Panc1 (cell line): Measurements from ENCODE around the gene MARCHF3. TPM values are rescaled to one million over a fixed set of nuclear protein-coding genes. Genes with fewer than 3 reads are reported as not detected.
A peak's percentile ranks its signal among the peaks of the same experiment; 100 is the strongest.

Source experiments
- ATAC-seq: fragments of 200-7000 bp; cut with Tn5 transposase; 2 replicates; pipeline ENCODE4 v1.9.1; 2020; ENCODE audit warnings: mild to moderate bottlenecking, moderate library complexity
- BruUV-seq: library from RNA; stranded (reverse); fragments of 400-500 nt; replicated peaks from 2 replicates; lab custom pipeline; 2021; lab: Mats Ljungman, UMichigan
- CTCF ChIA-PET: fragments of 300-600 bp; sonication (Branson Sonifier 250); formaldehyde crosslinking; loops from one replicate; lab custom pipeline; 2022; ENCODE audit warnings: antibody characterized with exemption; lab: Charles Lee
- POLR2A ChIA-PET: fragments of 300-600 bp; sonication (Branson Sonifier 250); formaldehyde crosslinking; loops from one replicate; lab custom pipeline; 2022; ENCODE audit warnings: antibody characterized with exemption; lab: Charles Lee
- DNase-seq: peaks from one replicate; pipeline ENCODE4 v3.0.0-alpha.2; 2010; ENCODE audit warnings: low read depth, low spot score
- H3K27ac ChIP-seq: 2 replicates; pipeline ENCODE4 v1.5.1; 2011; ENCODE audit warnings: mild to moderate bottlenecking, low read length, inconsistent platforms
- H3K27me3 ChIP-seq: fragments of 200-500 bp; sonication (Bioruptor generic); 2 replicates; pipeline ENCODE4 v1.6.0; 2014; ENCODE audit warnings: low read length, inconsistent platforms; ENCODE audit not compliant: control insufficient read depth, insufficient read depth
- H3K36me3 ChIP-seq: fragments of 200-500 bp; sonication (Bioruptor generic); 2 replicates; pipeline ENCODE4 v1.5.1; 2014; ENCODE audit warnings: inconsistent platforms, mild to moderate bottlenecking, low read length, moderate library complexity; ENCODE audit not compliant: control insufficient read depth, insufficient read depth
- H3K4me1 ChIP-seq: 2 replicates; pipeline ENCODE4 v1.5.1; 2011; ENCODE audit warnings: inconsistent platforms, mild to moderate bottlenecking, low read length, moderate library complexity; ENCODE audit not compliant: control insufficient read depth, insufficient read depth
- H3K4me3 ChIP-seq, 2 experiments: 2 replicates each; pipeline ENCODE4 v1.5.1; 2011 to 2012; ENCODE audit warnings: low read depth in 2 of 2, low read length in 2 of 2, mild to moderate bottlenecking in 2 of 2, inconsistent platforms in 1 of 2, moderate library complexity in 1 of 2
- H3K9me3 ChIP-seq: fragments of 200-500 bp; sonication (Bioruptor generic); 2 replicates; pipeline ENCODE4 v1.5.1; 2014; ENCODE audit warnings: low read depth, mild to moderate bottlenecking, inconsistent platforms, low read length, moderate library complexity; ENCODE audit not compliant: control insufficient read depth, insufficient read depth
- POLR2AphosphoS5 ChIP-seq: IDR thresholded peaks from 2 replicates; pipeline ENCODE4 v1.6.1; 2012; ENCODE audit warnings: mild to moderate bottlenecking, low read depth, low read length, moderate library complexity
- SIN3A ChIP-seq: IDR thresholded peaks from 2 replicates; pipeline ENCODE4 v1.6.1; 2012; ENCODE audit warnings: low read depth, mild to moderate bottlenecking, low read length, moderate library complexity, borderline replicate concordance; ENCODE audit not compliant: insufficient read depth
- TCF7L2 ChIP-seq: IDR thresholded peaks from 2 replicates; pipeline ENCODE4 v1.6.1; 2011; ENCODE audit warnings: mild to moderate bottlenecking, low read depth, low read length, inconsistent platforms
- in situ Hi-C: cut with HindIII; loops from 2 replicates; pipeline ENCODE4 v1.10.0; 2016; ENCODE audit warnings: low sequenced_read_pairs, low pct_unique_long_range_greater_than_20kb
- intact Hi-C: fragments of 100-400 bp; cut with micrococcal nuclease; formaldehyde crosslinking; loops from one replicate; pipeline ENCODE4 v1.10.0; 2022; ENCODE audit not compliant: unreplicated experiment
- total RNA-seq: library from RNA; stranded (reverse); gene quantifications from one replicate; pipeline ENCODE4 v1.2.1, GENCODE V29; 2021; ENCODE audit not compliant: unreplicated experiment
- TF ChIP-seq, protein P1 (sequence below), 2 experiments: IDR thresholded peaks; 2 replicates each; pipeline ENCODE4 v1.6.1; 2011 to 2012; ENCODE audit warnings: low read depth in 2 of 2, control low read depth in 1 of 2, low read length in 1 of 2, mild to moderate bottlenecking in 1 of 2, moderate library complexity in 1 of 2; ENCODE audit not compliant: insufficient read depth in 1 of 2
- TF ChIP-seq, protein P2 (sequence below): fragments of 450-650 bp; IDR thresholded peaks from 2 replicates; pipeline ENCODE4 v1.5.1; 2017; ENCODE audit warnings: mild to moderate bottlenecking

Gene MARCHF3
- total RNA-seq, 1 experiment from 2014 or later: 3.0 TPM

DNA sequence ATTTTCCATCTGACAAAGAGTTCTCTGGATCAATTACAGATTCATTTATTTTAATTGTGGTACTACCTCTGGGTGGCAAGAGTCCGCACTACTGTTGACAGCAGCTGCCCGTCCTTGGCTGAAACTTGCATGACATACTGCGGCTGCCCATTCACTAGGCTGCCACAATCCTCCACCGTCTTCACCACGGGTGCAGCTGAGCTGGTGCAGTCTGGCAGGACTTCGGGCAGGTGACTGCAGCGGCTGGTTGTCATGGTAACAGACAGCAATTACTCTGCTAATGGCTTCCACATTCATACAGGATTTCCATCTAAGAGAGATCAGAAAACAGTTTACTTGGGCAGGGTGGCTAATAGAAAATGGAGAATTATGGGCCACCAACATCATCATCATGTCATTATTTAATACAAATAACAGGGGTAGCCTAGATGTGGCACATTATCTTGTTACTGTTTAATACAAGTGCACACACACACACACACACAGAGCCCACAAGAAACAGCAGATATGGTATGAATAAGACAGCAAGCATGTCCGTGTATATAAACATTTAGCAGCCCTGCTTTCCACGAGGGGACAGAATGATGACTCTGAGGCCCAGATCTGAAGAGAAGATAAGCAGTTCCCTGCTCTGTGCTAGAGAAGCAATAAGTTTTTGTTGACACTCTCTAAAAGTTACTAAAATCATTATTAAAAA is 112.3 kb downstream of the MARCHF3 start:
- in situ Hi-C loops: no loop called here
- intact Hi-C loops: no loop called here
- DNase-seq: peak; percentile 28
- CTCF ChIA-PET: no interaction called here
- no peaks in the 10 kb centered on the region for H3K9me3 ChIP-seq
- no peaks in the 10 kb centered on the region for H3K36me3 ChIP-seq
- no peaks in the 10 kb centered on the region for H3K4me1 ChIP-seq
- H3K4me3 ChIP-seq: no peak overlapping the region
- POLR2A ChIA-PET: no interaction called here
- no TSS peak for BruUV-seq
- 0 out of 2 replicates have a peak, but pooled peaks have one; percentile 59 for ATAC-seq
- H3K27me3 ChIP-seq: no peaks in the 10 kb centered on the region
- TF ChIP-seq SIN3A (no peak), TCF7L2 (no peak), POLR2AphosphoS5 (no peak)
- TF ChIP-seq, protein P1, sequence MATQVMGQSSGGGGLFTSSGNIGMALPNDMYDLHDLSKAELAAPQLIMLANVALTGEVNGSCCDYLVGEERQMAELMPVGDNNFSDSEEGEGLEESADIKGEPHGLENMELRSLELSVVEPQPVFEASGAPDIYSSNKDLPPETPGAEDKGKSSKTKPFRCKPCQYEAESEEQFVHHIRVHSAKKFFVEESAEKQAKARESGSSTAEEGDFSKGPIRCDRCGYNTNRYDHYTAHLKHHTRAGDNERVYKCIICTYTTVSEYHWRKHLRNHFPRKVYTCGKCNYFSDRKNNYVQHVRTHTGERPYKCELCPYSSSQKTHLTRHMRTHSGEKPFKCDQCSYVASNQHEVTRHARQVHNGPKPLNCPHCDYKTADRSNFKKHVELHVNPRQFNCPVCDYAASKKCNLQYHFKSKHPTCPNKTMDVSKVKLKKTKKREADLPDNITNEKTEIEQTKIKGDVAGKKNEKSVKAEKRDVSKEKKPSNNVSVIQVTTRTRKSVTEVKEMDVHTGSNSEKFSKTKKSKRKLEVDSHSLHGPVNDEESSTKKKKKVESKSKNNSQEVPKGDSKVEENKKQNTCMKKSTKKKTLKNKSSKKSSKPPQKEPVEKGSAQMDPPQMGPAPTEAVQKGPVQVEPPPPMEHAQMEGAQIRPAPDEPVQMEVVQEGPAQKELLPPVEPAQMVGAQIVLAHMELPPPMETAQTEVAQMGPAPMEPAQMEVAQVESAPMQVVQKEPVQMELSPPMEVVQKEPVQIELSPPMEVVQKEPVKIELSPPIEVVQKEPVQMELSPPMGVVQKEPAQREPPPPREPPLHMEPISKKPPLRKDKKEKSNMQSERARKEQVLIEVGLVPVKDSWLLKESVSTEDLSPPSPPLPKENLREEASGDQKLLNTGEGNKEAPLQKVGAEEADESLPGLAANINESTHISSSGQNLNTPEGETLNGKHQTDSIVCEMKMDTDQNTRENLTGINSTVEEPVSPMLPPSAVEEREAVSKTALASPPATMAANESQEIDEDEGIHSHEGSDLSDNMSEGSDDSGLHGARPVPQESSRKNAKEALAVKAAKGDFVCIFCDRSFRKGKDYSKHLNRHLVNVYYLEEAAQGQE (IDR thresholded peaks at IDR 0.05; ENCODE audit: insufficient read depth in 1 of 2, low read depth in 2 of 2, low read length in 1 of 2): no peak
- TF ChIP-seq, protein P2, sequence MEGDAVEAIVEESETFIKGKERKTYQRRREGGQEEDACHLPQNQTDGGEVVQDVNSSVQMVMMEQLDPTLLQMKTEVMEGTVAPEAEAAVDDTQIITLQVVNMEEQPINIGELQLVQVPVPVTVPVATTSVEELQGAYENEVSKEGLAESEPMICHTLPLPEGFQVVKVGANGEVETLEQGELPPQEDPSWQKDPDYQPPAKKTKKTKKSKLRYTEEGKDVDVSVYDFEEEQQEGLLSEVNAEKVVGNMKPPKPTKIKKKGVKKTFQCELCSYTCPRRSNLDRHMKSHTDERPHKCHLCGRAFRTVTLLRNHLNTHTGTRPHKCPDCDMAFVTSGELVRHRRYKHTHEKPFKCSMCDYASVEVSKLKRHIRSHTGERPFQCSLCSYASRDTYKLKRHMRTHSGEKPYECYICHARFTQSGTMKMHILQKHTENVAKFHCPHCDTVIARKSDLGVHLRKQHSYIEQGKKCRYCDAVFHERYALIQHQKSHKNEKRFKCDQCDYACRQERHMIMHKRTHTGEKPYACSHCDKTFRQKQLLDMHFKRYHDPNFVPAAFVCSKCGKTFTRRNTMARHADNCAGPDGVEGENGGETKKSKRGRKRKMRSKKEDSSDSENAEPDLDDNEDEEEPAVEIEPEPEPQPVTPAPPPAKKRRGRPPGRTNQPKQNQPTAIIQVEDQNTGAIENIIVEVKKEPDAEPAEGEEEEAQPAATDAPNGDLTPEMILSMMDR: no peak
- H3K27ac ChIP-seq: no peak overlapping the region

DNA sequence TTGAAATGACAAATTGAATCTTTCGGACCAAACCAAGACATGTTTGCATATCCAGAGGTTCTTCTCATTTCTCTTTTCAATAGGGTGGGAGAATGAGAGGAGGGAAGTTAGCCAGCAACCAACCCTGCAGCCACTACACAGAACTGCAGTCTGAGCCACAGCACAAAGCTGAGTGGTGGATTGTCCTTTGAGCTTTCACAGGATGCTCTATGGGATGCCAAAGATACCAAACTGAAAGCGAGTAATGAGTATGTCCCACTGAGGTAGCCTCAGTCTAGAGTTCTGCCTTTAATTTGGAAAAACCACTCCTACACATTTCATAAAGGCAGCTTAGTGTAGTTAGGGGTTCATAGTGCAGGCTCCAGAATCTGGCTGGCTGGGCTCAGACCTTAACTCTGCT is 114.9 kb downstream of the MARCHF3 start:
- DNase-seq (no peak), ATAC-seq (no peak)
- in situ Hi-C loops (no loop called here), intact Hi-C loops (no loop called here)
- H3K4me3 ChIP-seq: no peak overlapping the region
- no peaks in the 10 kb centered on the region for H3K9me3 ChIP-seq
- ChIA-PET POLR2A (no interaction called here), CTCF (no interaction called here)
- no peak overlapping the region for H3K27ac ChIP-seq
- no peaks in the 10 kb centered on the region for H3K4me1 ChIP-seq
- H3K36me3 ChIP-seq: no peaks in the 10 kb centered on the region
- BruUV-seq: no TSS peak
- TF ChIP-seq TCF7L2: no peak
- TF ChIP-seq SIN3A: no peak
- TF ChIP-seq POLR2AphosphoS5: no peak
- TF ChIP-seq, protein P1 (IDR thresholded peaks at IDR 0.05; ENCODE audit: insufficient read depth in 1 of 2, low read depth in 2 of 2, low read length in 1 of 2): no peak
- TF ChIP-seq, protein P2: no peak
- no peaks in the 10 kb centered on the region for H3K27me3 ChIP-seq
